ENCODE data around the gene RFPL4A.
"Not testable (repeated sequence)": the region's sequence is repeated elsewhere in the genome, so short reads cannot be mapped to it uniquely, and the experiment has no call there.

Gene RFPL4A

DNA sequence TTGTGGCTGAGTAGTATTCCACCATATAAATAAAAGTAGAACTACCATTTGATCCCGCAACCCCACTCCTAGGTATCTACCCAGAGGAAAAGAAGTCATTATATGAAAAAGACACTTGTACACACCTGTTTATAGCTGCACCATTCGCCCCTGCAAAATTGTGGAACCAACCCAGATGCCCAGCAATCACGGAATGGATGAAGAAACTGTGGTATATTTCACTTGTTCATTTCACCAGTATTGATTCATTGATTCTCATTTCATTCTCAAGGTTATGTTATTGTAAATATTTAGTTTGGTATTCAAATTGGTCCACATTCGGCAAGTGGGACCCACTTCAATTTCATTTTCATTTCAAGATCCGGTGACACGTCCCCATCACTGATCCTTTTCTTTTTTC lies 8.2 kb upstream of the RFPL4A start:
- H2AFZ ChIP-seq = no peak overlapping the region
- no peak overlapping the region for H3K4me2 ChIP-seq (ENCODE audit: low read length)
- H3K27ac ChIP-seq = no peak overlapping the region
- no peaks in the 10 kb centered on the region for H3K36me3 ChIP-seq (ENCODE audit: control insufficient read depth, insufficient read depth, low read length)
- no peaks in the 10 kb centered on the region for H3K27me3 ChIP-seq (ENCODE audit: control insufficient read depth, insufficient read depth, low read length)
- H3K4me3 ChIP-seq (ENCODE audit: low read depth, low read length) = no peak overlapping the region
- no peaks in the 10 kb centered on the region for H3K9me3 ChIP-seq (ENCODE audit: control insufficient read depth, low read length)
- TF ChIP-seq, protein P1, sequence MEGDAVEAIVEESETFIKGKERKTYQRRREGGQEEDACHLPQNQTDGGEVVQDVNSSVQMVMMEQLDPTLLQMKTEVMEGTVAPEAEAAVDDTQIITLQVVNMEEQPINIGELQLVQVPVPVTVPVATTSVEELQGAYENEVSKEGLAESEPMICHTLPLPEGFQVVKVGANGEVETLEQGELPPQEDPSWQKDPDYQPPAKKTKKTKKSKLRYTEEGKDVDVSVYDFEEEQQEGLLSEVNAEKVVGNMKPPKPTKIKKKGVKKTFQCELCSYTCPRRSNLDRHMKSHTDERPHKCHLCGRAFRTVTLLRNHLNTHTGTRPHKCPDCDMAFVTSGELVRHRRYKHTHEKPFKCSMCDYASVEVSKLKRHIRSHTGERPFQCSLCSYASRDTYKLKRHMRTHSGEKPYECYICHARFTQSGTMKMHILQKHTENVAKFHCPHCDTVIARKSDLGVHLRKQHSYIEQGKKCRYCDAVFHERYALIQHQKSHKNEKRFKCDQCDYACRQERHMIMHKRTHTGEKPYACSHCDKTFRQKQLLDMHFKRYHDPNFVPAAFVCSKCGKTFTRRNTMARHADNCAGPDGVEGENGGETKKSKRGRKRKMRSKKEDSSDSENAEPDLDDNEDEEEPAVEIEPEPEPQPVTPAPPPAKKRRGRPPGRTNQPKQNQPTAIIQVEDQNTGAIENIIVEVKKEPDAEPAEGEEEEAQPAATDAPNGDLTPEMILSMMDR (IDR thresholded peaks at IDR 0.05) = no peak
- no peaks in the 10 kb centered on the region for H3K79me2 ChIP-seq
- H3K9ac ChIP-seq = no peak overlapping the region
- no peaks in the 10 kb centered on the region for H3K4me1 ChIP-seq

DNA sequence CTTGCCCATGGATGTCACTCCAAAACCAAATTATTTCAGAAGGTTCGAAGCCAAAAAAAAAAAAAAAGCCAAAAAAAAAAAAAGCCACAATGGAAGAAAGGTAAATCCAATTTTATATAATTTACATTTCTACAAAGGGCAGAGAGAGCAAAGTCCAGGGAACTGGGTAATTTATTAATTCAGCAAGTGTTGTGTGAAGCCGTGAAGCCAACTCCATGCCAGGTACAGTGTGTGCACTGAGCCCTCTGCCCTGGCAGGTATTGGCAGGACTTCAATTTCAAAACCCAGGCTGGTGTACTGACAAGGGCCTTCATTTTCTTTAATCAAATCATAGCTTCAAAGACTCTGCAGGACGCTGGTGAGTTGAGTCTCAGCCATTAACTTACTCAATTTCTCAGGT lies 5.5 kb upstream of the RFPL4A start:
- no peak overlapping the region for H3K9ac ChIP-seq
- H3K36me3 ChIP-seq (ENCODE audit: control insufficient read depth, insufficient read depth, low read length) = no peaks in the 10 kb centered on the region
- no peak overlapping the region for H3K4me2 ChIP-seq (ENCODE audit: low read length)
- H3K79me2 ChIP-seq = no peaks in the 10 kb centered on the region
- no peak overlapping the region for H3K27ac ChIP-seq
- TF ChIP-seq, protein P1 (IDR thresholded peaks at IDR 0.05) = no peak
- no peaks in the 10 kb centered on the region for H3K27me3 ChIP-seq (ENCODE audit: control insufficient read depth, insufficient read depth, low read length)
- no peak overlapping the region for H2AFZ ChIP-seq
- H3K4me3 ChIP-seq (ENCODE audit: low read depth, low read length) = no peak overlapping the region
- no peaks in the 10 kb centered on the region for H3K9me3 ChIP-seq (ENCODE audit: control insufficient read depth, low read length)
- H3K4me1 ChIP-seq = no peaks in the 10 kb centered on the region

DNA sequence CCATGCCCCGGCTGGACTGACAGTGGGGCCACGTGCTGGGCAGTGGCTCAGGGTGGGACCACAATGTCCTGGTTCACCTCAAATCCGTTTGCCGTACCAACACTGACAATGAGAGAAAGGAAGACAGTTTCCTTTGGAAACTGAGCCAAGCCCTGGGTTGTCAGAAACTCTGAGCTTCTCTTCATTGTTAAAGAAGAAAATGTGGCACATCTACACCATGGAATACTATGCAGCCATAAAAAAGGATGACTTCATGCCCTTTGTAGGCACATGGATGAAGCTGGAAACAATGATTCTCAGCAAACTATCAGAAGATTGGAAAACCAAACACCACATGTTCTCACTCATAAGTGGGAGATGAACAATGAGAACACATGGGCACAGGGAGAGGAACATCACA lies 2.1 kb upstream of the RFPL4A start:
- H3K79me2 ChIP-seq; H3K9me3 ChIP-seq (ENCODE audit: control insufficient read depth, low read length); H3K9ac ChIP-seq; H3K4me1 ChIP-seq; H3K4me3 ChIP-seq (ENCODE audit: low read depth, low read length); H2AFZ ChIP-seq; H3K4me2 ChIP-seq (ENCODE audit: low read length); H3K36me3 ChIP-seq (ENCODE audit: control insufficient read depth, insufficient read depth, low read length); H3K27me3 ChIP-seq (ENCODE audit: control insufficient read depth, insufficient read depth, low read length); H3K27ac ChIP-seq: not testable (repeated sequence)

DNA sequence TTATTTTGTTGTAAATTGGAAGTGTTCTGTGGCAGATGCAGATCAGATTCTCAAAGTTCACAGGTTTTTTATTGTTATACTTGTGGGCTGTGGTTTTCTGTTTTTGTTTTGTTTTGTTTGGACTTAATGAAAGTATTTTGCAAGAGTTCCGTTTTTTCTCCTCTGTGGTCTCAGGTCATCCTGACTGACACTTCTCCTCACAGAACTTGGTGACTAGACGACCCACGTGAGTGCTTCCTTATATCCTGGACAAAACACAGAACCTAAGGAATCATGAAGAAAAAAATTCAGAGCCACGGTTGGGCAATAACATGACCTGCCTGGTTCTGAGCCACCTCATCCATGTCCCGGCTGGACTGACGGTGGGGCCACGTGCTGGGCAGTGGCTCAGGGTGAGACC lies 7.6 kb downstream of the RFPL4A start:
- TF ChIP-seq, protein P1 (IDR thresholded peaks at IDR 0.05) = no peak
- H3K36me3 ChIP-seq (ENCODE audit: control insufficient read depth, insufficient read depth, low read length) = no peaks in the 10 kb centered on the region
- H3K27ac ChIP-seq = no peak overlapping the region
- no peaks in the 10 kb centered on the region for H3K27me3 ChIP-seq (ENCODE audit: control insufficient read depth, insufficient read depth, low read length)
- no peak overlapping the region for H3K9ac ChIP-seq
- H2AFZ ChIP-seq = no peak overlapping the region
- H3K4me1 ChIP-seq = no peaks in the 10 kb centered on the region
- no peaks in the 10 kb centered on the region for H3K9me3 ChIP-seq (ENCODE audit: control insufficient read depth, low read length)
- H3K4me3 ChIP-seq (ENCODE audit: low read depth, low read length) = no peak overlapping the region
- no peaks in the 10 kb centered on the region for H3K79me2 ChIP-seq
- no peak overlapping the region for H3K4me2 ChIP-seq (ENCODE audit: low read length)

DNA sequence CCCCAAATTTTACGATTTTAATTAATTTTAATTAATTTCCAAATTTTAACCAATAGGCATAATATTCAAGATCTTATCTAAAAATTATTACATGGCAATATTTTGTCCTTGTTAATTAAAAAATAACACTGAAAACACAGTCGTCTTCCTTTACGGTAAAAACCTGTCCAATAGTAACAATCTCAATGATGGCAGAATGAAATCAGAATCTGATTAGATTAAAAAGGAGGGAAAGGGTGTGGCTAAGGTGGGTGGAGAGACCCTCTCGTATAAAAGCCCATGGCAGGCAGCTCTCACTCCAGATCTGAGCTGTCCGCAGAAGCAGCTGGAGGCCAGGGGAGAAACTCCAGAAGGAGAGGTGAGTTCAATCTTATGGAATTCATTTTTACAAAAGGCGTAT lies 9.9 kb downstream of the RFPL4A start, which contains the start of gene RFPL4AL1:
Gene RFPL4AL1, plus strand, starts transcription at position 301 of the 400 bp plus-strand sequence. CDS start 2,687 bp downstream, outside the sequence.
- not testable (repeated sequence) for H2AFZ ChIP-seq; H3K27me3 ChIP-seq (ENCODE audit: control insufficient read depth, insufficient read depth, low read length); H3K4me2 ChIP-seq (ENCODE audit: low read length); H3K4me3 ChIP-seq (ENCODE audit: low read depth, low read length); H3K9ac ChIP-seq; H3K9me3 ChIP-seq (ENCODE audit: control insufficient read depth, low read length); H3K79me2 ChIP-seq; H3K27ac ChIP-seq; H3K4me1 ChIP-seq; H3K36me3 ChIP-seq (ENCODE audit: control insufficient read depth, insufficient read depth, low read length)

DNA sequence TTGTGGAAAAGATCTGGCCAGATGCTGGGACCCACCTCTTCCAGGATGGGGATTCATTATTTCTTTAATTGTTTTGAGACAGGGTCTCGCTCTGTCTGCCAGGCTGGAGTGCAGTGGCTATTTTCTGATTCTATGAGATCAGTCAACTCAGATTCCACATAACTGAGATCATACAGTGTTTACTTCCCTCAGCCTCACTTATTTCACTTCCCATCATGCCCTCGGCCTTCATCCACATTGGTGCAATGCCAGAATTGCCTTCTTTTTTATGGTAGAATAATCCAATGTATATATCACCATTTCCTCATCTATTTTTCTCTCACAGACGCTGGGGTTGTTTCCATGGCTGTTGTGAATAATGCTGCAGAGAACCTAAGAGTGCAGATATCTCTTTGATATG lies 10.7 kb downstream of the RFPL4A start:
- H2AFZ ChIP-seq; H3K27me3 ChIP-seq (ENCODE audit: control insufficient read depth, insufficient read depth, low read length); H3K9ac ChIP-seq; H3K36me3 ChIP-seq (ENCODE audit: control insufficient read depth, insufficient read depth, low read length); H3K9me3 ChIP-seq (ENCODE audit: control insufficient read depth, low read length); H3K79me2 ChIP-seq; H3K4me1 ChIP-seq; H3K4me3 ChIP-seq (ENCODE audit: low read depth, low read length); H3K27ac ChIP-seq; H3K4me2 ChIP-seq (ENCODE audit: low read length): not testable (repeated sequence)
